Karpas-422 (cell line): Measurements from ENCODE around the gene PTPRCAP. TPM values are rescaled to one million over a fixed set of nuclear protein-coding genes. Genes with fewer than 3 reads are reported as not detected.
"Not testable (repeated sequence)": the region's sequence is repeated elsewhere in the genome, so short reads cannot be mapped to it uniquely, and the experiment has no call there.

Source experiments
- DNase-seq: peaks from one replicate; pipeline ENCODE4 v3.0.0-alpha.2; 2015
- H2AFZ ChIP-seq: fragments of 200-600 bp; sonication (generic); 2 replicates; pipeline ENCODE4 v1.6.1; 2014; ENCODE audit warnings: antibody characterized with exemption, low read length, mixed read lengths
- H3K27ac ChIP-seq: fragments of 200-600 bp; sonication (generic); 2 replicates; pipeline ENCODE4 v1.5.1; 2014; ENCODE audit warnings: mild to moderate bottlenecking, low read length, moderate library complexity
- H3K27me3 ChIP-seq: fragments of 200-600 bp; sonication (generic); 2 replicates; pipeline ENCODE4 v1.6.1; 2014; ENCODE audit warnings: low read length, mixed read lengths
- H3K36me3 ChIP-seq: fragments of 200-600 bp; sonication (generic); 2 replicates; pipeline ENCODE4 v1.6.1; 2014; ENCODE audit warnings: low read length, mixed read lengths; ENCODE audit not compliant: insufficient read depth
- H3K4me1 ChIP-seq: fragments of 200-600 bp; sonication (generic); 2 replicates; pipeline ENCODE4 v1.6.1; 2014; ENCODE audit warnings: mild to moderate bottlenecking, low read length, mixed read lengths
- H3K4me2 ChIP-seq: fragments of 200-600 bp; sonication (generic); 2 replicates; pipeline ENCODE4 v1.6.1; 2014; ENCODE audit warnings: low read length, low read depth, mild to moderate bottlenecking; ENCODE audit not compliant: poor library complexity, severe bottlenecking
- H3K4me3 ChIP-seq: fragments of 200-600 bp; sonication (generic); 2 replicates; pipeline ENCODE4 v1.5.1; 2014; ENCODE audit warnings: mild to moderate bottlenecking, antibody characterized with exemption, low read length, mixed read lengths
- H3K79me2 ChIP-seq: fragments of 200-600 bp; sonication (generic); 2 replicates; pipeline ENCODE4 v1.6.1; 2014; ENCODE audit warnings: mild to moderate bottlenecking, low read length, mixed read lengths
- H3K9ac ChIP-seq: fragments of 200-600 bp; sonication (generic); 2 replicates; pipeline ENCODE4 v1.6.0; 2014; ENCODE audit warnings: low read length
- H3K9me2 ChIP-seq: fragments of 200-600 bp; sonication (generic), shearing (Covaris generic); replicated peaks from 2 replicates; pipeline ENCODE4 v1.6.0; 2014; ENCODE audit warnings: mild to moderate bottlenecking, low read length, moderate library complexity; ENCODE audit not compliant: insufficient read depth
- H3K9me3 ChIP-seq: fragments of 300-700, 200-600 bp; sonication (generic); 2 replicates; pipeline ENCODE4 v1.6.1; 2014; ENCODE audit warnings: low read length, mixed read lengths
- H4K20me1 ChIP-seq: fragments of 200-600 bp; sonication (generic); 2 replicates; pipeline ENCODE4 v1.6.1; 2014; ENCODE audit warnings: mild to moderate bottlenecking, antibody characterized with exemption, low read length, low read depth; ENCODE audit not compliant: insufficient read depth
- total RNA-seq: library from RNA; depleted of rRNA; stranded (reverse); fragments of >200 nt; shearing (Covaris generic); gene quantifications from 2 replicates; pipeline ENCODE4 v1.2.3, GENCODE V29; 2014; ENCODE audit warnings: low replicate concordance

The PTPRCAP gene
- total RNA-seq, 1 experiment from 2014 or later: 161 TPM

- H3K36me3 ChIP-seq: peaks cover 19% of the 10 kb centered on the region; the same call in 1 of the 2 replicates
- H2AFZ ChIP-seq, H3K27me3 ChIP-seq, H3K9me2 ChIP-seq, DNase-seq, H3K9me3 ChIP-seq: not testable (repeated sequence)
- peak overlapping the region; percentile 87 for H3K4me2 ChIP-seq
- peaks cover 68% of the 10 kb centered on the region for H3K4me1 ChIP-seq
- peaks cover 34% of the 10 kb centered on the region for H3K79me2 ChIP-seq
- H3K4me3 ChIP-seq: peak overlapping the region; percentile 65
- H3K27ac ChIP-seq: peak overlapping the region; percentile 92
- peaks cover 13% of the 10 kb centered on the region; the same call in 1 of the 2 replicates for H4K20me1 ChIP-seq
- peak overlapping the region; percentile 75 for H3K9ac ChIP-seq
Measured at GRCh38 chr11:67402192-67402839, 35.2 kb downstream of the PTPRCAP start.

DNA sequence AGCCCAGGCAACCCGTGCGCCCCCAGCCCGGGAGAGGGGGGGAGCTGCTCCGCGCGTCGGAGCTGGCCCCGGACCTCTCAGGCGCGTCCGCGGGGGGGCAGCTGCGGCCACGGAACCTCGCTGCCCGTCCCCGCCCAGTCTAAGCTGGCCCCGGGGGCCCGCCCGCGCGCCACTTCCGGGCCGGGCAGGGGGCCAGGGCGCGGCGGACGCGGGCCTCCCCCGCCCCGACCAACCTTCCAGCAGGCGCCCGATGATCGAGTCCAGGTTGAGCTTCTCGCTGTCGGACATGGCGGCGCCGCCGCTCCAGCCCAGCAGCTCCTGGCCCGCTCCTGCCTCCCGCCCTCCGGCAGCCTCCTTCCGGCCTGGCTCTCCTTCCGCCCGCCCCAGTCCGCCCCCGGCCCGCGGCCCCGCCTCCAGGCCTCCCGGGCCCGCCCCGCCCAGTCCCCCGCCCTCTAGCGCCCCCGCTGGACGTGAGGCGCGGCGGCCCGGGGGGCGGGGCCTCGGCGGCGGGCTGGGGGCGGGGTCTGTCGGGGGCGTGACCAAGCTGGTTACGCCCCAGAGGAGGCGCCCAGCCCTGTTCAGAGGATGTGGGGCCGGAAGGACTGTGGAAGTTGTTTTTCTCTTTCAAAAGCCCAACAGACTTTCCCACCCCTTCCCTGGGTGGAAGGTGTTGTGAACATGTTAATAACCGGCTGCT is 35.8 kb downstream of the PTPRCAP start, which contains the start of gene PPP1CA:
PPP1CA (minus strand) TSS at position 364 of the 697 bp plus-strand sequence; CDS start at position 288, 76 bp downstream.
- Histone ChIP-seq H3K4me2 (peak within 1 kb of the TSS; percentile 87), H3K79me2 (peaks cover 34% of the 10 kb centered on the region), H3K9me3 (no peaks in the 10 kb centered on the region), H3K27me3 (no peaks in the 10 kb centered on the region), H3K4me3 (peak within 1 kb of the TSS; percentile 82), H4K20me1 (peaks cover 13% of the 10 kb centered on the region; the same call in 1 of the 2 replicates), H3K27ac (peak within 1 kb of the TSS; percentile 92), H3K9ac (peak within 1 kb of the TSS; percentile 88), H3K36me3 (peaks cover 19% of the 10 kb centered on the region; the same call in 1 of the 2 replicates), H3K9me2 (no peaks in the 10 kb centered on the region), H2AFZ (no peak within 1 kb of the TSS), H3K4me1 (peaks cover 61% of the 10 kb centered on the region)
- peak; percentile 96 for DNase-seq

DNA sequence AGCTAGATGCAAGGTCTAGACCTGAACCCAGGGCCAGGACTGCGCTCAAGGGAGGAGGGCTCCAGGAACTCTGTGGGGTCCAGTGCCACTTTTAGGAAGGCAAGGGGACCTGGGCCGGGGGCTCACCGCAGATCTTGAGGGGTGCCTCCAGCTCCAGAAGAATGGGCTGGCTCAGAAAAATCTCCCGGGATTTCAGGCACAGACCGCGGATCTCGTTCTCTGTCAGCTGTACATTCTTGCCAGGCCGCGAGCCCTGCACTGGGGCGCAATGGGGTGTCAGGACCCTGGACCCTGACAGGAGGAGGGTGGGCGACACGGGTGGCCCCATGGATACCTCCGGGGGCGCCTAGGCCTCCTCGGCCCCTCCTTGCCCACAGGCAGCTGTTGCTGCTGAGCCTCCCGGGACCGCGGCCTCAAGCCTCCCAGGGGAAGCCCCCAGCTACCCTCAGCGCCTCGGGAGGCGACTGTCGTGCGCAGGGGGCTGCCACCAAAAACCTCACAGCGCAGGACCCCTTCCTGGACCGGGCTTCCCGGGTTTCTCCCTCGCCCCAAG is 36.5 kb downstream of the PTPRCAP start:
- Histone ChIP-seq H3K9me2 (no peaks in the 10 kb centered on the region), H3K4me1 (peaks cover 55% of the 10 kb centered on the region), H3K79me2 (peaks cover 34% of the 10 kb centered on the region), H2AFZ (no peak overlapping the region), H3K36me3 (peaks cover 21% of the 10 kb centered on the region; the same call in 1 of the 2 replicates), H3K27ac (peak overlapping the region; percentile 86), H3K27me3 (no peaks in the 10 kb centered on the region), H3K4me2 (peak overlapping the region; percentile 80), H3K9ac (peak overlapping the region; percentile 88), H3K9me3 (no peaks in the 10 kb centered on the region), H4K20me1 (peaks cover 13% of the 10 kb centered on the region; the same call in 1 of the 2 replicates), H3K4me3 (peak overlapping the region; percentile 82)
- peak; percentile 69 for DNase-seq

DNA sequence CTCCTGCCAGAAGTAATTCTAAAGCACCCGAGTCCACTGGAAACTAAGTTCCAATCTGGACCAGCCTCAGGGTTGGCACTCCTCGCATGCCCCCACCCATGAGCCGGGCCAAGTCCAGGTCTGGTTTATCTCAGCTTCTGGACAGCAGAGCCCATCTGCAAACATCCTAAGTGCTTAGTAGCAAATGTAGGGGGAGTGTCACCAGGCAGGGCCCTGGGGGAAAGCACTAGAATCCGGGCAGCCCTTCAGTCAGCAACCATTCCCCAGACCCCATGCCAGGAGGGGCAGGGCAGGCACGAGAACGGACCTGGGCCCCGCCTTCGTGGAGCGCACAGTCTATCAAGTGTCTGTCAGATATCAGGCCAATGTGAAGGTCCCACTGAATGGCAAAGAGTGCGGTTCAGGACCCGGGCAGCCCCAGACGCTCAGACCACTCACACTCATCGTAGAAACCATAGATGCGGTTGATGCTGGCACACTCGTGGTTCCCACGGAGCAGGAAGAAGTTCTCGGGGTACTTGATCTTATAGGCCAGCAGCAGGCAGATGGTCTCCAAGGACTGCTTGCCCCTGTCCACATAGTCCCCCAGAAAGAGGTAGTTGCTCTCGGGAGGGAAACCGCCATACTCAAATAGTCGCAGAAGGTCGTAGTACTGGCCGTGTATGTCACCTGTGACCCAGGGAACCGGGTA is 37.1 kb downstream of the PTPRCAP start:
- Histone ChIP-seq H4K20me1 (peaks cover 13% of the 10 kb centered on the region; the same call in 1 of the 2 replicates), H3K27ac (peak overlapping the region; percentile 86), H3K9ac (peak overlapping the region; percentile 88), H3K36me3 (peaks cover 26% of the 10 kb centered on the region; the same call in 1 of the 2 replicates), H3K4me3 (peak overlapping the region; percentile 82), H3K4me2 (peak overlapping the region; percentile 80), H3K4me1 (peaks cover 48% of the 10 kb centered on the region), H3K27me3 (no peaks in the 10 kb centered on the region), H2AFZ (no peak overlapping the region), H3K79me2 (peaks cover 34% of the 10 kb centered on the region), H3K9me3 (no peaks in the 10 kb centered on the region), H3K9me2 (no peaks in the 10 kb centered on the region)
- no peak for DNase-seq

GRCh38 chr11:67398661-67399563 is 38.6 kb downstream of the PTPRCAP start:
- H4K20me1 ChIP-seq: peaks cover 13% of the 10 kb centered on the region; the same call in 1 of the 2 replicates
- no peak overlapping the region for H3K4me2 ChIP-seq
- H3K79me2 ChIP-seq: peaks cover 27% of the 10 kb centered on the region
- DNase-seq: no peak
- peaks cover 38% of the 10 kb centered on the region for H3K4me1 ChIP-seq
- H3K4me3 ChIP-seq: no peak overlapping the region
- H3K9ac ChIP-seq: 0 out of 2 replicates have a peak overlapping the region, but pooled peaks have one; percentile 15
- no peak overlapping the region for H2AFZ ChIP-seq
- no peaks in the 10 kb centered on the region for H3K9me2 ChIP-seq
- no peak overlapping the region for H3K27ac ChIP-seq
- no peaks in the 10 kb centered on the region for H3K9me3 ChIP-seq
- no peaks in the 10 kb centered on the region for H3K27me3 ChIP-seq
- H3K36me3 ChIP-seq: peaks cover 30% of the 10 kb centered on the region; the same call in 1 of the 2 replicates

DNA sequence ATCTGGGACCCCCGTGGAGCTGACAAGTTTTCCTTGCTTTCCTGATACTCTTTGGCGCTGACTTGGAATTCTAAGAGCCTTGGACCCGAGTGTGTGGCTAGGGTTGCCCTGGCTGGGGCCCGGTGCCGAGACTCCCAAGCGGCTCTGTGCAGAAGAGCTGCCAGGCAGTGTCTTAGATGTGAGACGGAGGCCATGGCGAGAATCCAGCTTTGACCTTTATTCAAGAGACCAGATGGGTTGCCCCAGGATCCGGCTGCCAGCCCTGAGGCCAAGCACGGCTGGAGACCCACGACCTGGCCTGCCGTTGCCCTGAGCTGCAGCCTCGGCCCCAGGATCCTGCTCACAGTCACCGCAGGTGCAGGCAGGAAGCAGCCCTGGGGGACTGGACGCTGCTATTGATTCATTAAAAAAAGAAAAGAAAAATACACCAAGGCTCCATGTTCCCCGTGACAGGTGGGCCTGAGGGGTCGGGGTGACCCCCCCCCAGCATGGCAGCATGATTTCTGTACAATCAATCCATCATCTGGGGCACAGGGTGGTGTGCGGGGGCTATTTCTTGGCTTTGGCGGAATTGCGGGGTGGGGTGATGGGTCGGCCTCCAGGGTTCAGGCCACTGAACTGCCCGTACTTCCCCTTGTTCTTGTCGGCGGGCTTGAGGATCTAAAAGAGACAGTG is 39.4 kb downstream of the PTPRCAP start:
- Histone ChIP-seq H3K79me2 (peaks cover 26% of the 10 kb centered on the region), H3K9ac (no peak overlapping the region), H2AFZ (no peak overlapping the region), H4K20me1 (peaks cover 13% of the 10 kb centered on the region; the same call in 1 of the 2 replicates), H3K9me3 (no peaks in the 10 kb centered on the region), H3K27ac (no peak overlapping the region), H3K36me3 (peaks cover 30% of the 10 kb centered on the region; the same call in 1 of the 2 replicates), H3K9me2 (no peaks in the 10 kb centered on the region), H3K27me3 (no peaks in the 10 kb centered on the region), H3K4me3 (no peak overlapping the region), H3K4me2 (no peak overlapping the region), H3K4me1 (peaks cover 40% of the 10 kb centered on the region)
- DNase-seq: no peak

DNA sequence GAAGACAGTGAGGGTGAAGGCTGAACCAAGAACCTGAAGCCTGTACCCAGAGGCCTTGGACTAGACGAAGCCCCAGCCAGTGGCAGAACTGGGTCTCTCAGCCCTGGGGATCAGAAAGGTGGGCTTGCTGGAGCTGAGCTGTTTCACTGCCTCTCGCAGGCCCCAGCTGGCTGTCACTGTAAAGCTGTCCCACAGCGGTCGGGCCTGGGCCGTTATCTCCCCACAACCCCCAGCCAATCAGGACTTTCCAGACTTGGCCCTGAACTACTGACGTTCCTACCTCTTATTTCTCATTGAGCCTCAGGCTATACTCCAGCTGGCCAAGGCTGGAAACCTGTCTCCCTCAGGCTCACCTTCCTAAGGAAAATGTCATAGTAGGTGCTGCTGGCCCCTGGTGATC is 39.9 kb downstream of the PTPRCAP start:
- no peak for DNase-seq
- H3K9ac ChIP-seq: no peak overlapping the region

More for the DNA sequence above, 39.9 kb downstream of the PTPRCAP start:
- peaks cover 39% of the 10 kb centered on the region for H3K4me1 ChIP-seq
- H3K36me3 ChIP-seq: peaks cover 30% of the 10 kb centered on the region; the same call in 1 of the 2 replicates
- no peak overlapping the region for H3K27ac ChIP-seq
- H3K4me2 ChIP-seq: no peak overlapping the region
- H2AFZ ChIP-seq: no peak overlapping the region
- H3K27me3 ChIP-seq: no peaks in the 10 kb centered on the region
- H3K4me3 ChIP-seq: no peak overlapping the region
- no peaks in the 10 kb centered on the region for H3K9me3 ChIP-seq
- H4K20me1 ChIP-seq: peaks cover 15% of the 10 kb centered on the region; the same call in 1 of the 2 replicates
- H3K79me2 ChIP-seq: peaks cover 29% of the 10 kb centered on the region
- H3K9me2 ChIP-seq: no peaks in the 10 kb centered on the region
